Tibial artery (tissue), 4 donors: ENCODE data around the gene YDJC.

Experiments
- DNase-seq, 2 donors: peaks; one replicate each; pipeline ENCODE4 v3.0.0-alpha.2; 2019
- H3K27ac ChIP-seq, 2 donors: fragments of 200-600 bp; sonication (generic) in 1 of 2; 1 replicate in 1 of 2; 2 replicates in 1 of 2; pipeline ENCODE4 v1.5.1; 2018 to 2019; ENCODE audit warnings: mild to moderate bottlenecking in 1 of 2
- H3K27me3 ChIP-seq, 2 donors: fragments of 200-600 bp; sonication (generic) in 1 of 2; one replicate each; pipeline versions ENCODE4 v1.5.1 to v1.6.0; 2016 to 2019
- H3K36me3 ChIP-seq, 3 donors: fragments of 200-600 bp; sonication (generic) in 2 of 3; one replicate each; pipeline ENCODE4 v1.5.1; 2016 to 2019; ENCODE audit warnings: mild to moderate bottlenecking in 2 of 3
- H3K4me1 ChIP-seq, 4 donors: fragments of 200-600 bp; sonication (generic) in 2 of 4; 1 replicate in 3 of 4; 2 replicates in 1 of 4; pipeline ENCODE4 v1.5.1; 2016 to 2019
- H3K4me3 ChIP-seq, 2 donors: fragments of 200-600 bp; sonication (generic) in 1 of 2; 1 replicate in 1 of 2; 2 replicates in 1 of 2; pipeline ENCODE4 v1.5.1; 2018 to 2019; ENCODE audit warnings: mild to moderate bottlenecking in 2 of 2
- H3K9me3 ChIP-seq, 3 donors: fragments of 200-600 bp; sonication (generic) in 1 of 3; one replicate each; pipeline ENCODE4 v1.5.1; 2016 to 2019
- intact Hi-C: fragments of 100-400 bp; cut with DNase I; formaldehyde crosslinking; loops from one replicate; pipeline ENCODE4 v1.15.0; 2023; ENCODE audit warnings: low total_unique reads
- TF ChIP-seq, protein P1 (sequence below), 2 experiments: fragments of 200-600 bp in 1 of 2; fragments of 450-650 bp in 1 of 2; IDR thresholded peaks; one replicate each; pipeline ENCODE4 v1.5.1; 2017 to 2019; ENCODE audit warnings: antibody characterized with exemption in 2 of 2, mild to moderate bottlenecking in 1 of 2, moderate library complexity in 1 of 2

Gene YDJC

GRCh38 chr22:21624880-21625791, 4.7 kb downstream of the YDJC start:
- Histone ChIP-seq H3K9me3 (no peaks in the 10 kb centered on the region), H3K27me3 (no peaks in the 10 kb centered on the region), H3K36me3 (peaks cover 0 to 28% (median 0%) of the 10 kb centered on the region in 3 donors), H3K4me1 (peaks cover 0 to 49% (median 38%) of the 10 kb centered on the region in 4 donors), H3K27ac (peak overlapping the region; percentile 42 to 63), H3K4me3 (no peak overlapping the region)
- TF ChIP-seq, protein P1, sequence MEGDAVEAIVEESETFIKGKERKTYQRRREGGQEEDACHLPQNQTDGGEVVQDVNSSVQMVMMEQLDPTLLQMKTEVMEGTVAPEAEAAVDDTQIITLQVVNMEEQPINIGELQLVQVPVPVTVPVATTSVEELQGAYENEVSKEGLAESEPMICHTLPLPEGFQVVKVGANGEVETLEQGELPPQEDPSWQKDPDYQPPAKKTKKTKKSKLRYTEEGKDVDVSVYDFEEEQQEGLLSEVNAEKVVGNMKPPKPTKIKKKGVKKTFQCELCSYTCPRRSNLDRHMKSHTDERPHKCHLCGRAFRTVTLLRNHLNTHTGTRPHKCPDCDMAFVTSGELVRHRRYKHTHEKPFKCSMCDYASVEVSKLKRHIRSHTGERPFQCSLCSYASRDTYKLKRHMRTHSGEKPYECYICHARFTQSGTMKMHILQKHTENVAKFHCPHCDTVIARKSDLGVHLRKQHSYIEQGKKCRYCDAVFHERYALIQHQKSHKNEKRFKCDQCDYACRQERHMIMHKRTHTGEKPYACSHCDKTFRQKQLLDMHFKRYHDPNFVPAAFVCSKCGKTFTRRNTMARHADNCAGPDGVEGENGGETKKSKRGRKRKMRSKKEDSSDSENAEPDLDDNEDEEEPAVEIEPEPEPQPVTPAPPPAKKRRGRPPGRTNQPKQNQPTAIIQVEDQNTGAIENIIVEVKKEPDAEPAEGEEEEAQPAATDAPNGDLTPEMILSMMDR (IDR thresholded peaks at IDR 0.05), result no peak
- DNase-seq, result no peak
- intact Hi-C loops, result no loop called here

GRCh38 chr22:21624120-21624879, 5.5 kb downstream of the YDJC start:
- intact Hi-C loops, result no loop called here

GRCh38 chr22:21623648-21623970, 6.2 kb downstream of the YDJC start:
- DNase-seq, result no peak
- intact Hi-C loops, result no loop called here
- H3K9me3 ChIP-seq, result no peaks in the 10 kb centered on the region
- H3K27me3 ChIP-seq, result no peaks in the 10 kb centered on the region
- H3K27ac ChIP-seq, result peak overlapping the region; percentile 42 to 63
- peak overlapping the region in 1 of 2 donors; percentile 9 for H3K4me3 ChIP-seq
- TF ChIP-seq, protein P1 (IDR thresholded peaks at IDR 0.05), result no peak
- peaks cover 0 to 29% (median 0%) of the 10 kb centered on the region in 3 donors for H3K36me3 ChIP-seq
- H3K4me1 ChIP-seq, result peaks cover 0 to 40% (median 30%) of the 10 kb centered on the region in 4 donors

More at GRCh38 chr22:21624120-21624879, 5.5 kb downstream of the YDJC start:
- no peak overlapping the region for H3K4me3 ChIP-seq
- H3K4me1 ChIP-seq, result peaks cover 0 to 47% (median 37%) of the 10 kb centered on the region in 4 donors
- TF ChIP-seq, protein P1 (IDR thresholded peaks at IDR 0.05), result peak in 1 of 2 experiments; percentile 21
- no peaks in the 10 kb centered on the region for H3K27me3 ChIP-seq
- no peak for DNase-seq
- H3K9me3 ChIP-seq, result no peaks in the 10 kb centered on the region
- H3K36me3 ChIP-seq, result peaks cover 0 to 28% (median 0%) of the 10 kb centered on the region in 3 donors
- peak overlapping the region; percentile 42 to 63 for H3K27ac ChIP-seq

- peaks cover 0 to 34% (median 25%) of the 10 kb centered on the region in 4 donors for H3K4me1 ChIP-seq
- no peaks in the 10 kb centered on the region for H3K9me3 ChIP-seq
- H3K36me3 ChIP-seq, result peaks cover 0 to 25% (median 0%) of the 10 kb centered on the region in 3 donors
- no peaks in the 10 kb centered on the region for H3K27me3 ChIP-seq
- intact Hi-C loops, result no loop called here
- peak overlapping the region in 1 of 2 donors; percentile 9 for H3K4me3 ChIP-seq
- H3K27ac ChIP-seq, result peak overlapping the region; percentile 42 to 63
- no peak for DNase-seq
- TF ChIP-seq, protein P1 (IDR thresholded peaks at IDR 0.05), result no peak
Observed at GRCh38 chr22:21622919-21623647, 6.7 kb downstream of the YDJC start.
